ENCODE measurements around the gene NDRG2. TPM values are rescaled to one million over a fixed set of nuclear protein-coding genes. Genes with fewer than 3 reads are reported as not detected.

NDRG2 gene
- total RNA-seq, 1 donor from 2014 or later: 11.8 TPM

GRCh38 chr14:21029917-21030316 is 5.1 kb upstream of the NDRG2 start, which contains the start of gene TPPP2:
TPPP2 (plus strand) TSS chr14:21030217; CDS start chr14:21030582, 365 bp downstream.
- H3K4me1 ChIP-seq (ENCODE audit: insufficient read depth, low read length): peaks cover 2% of the 10 kb centered on the region
- H3K36me3 ChIP-seq (ENCODE audit: insufficient read depth, low read length): no peaks in the 10 kb centered on the region
- H4K20me1 ChIP-seq (ENCODE audit: insufficient read depth, low read length): no peaks in the 10 kb centered on the region
- TF ChIP-seq CTCF (IDR thresholded peaks at IDR 0.05; ENCODE audit: insufficient read depth, low read depth, low read length): no peak
- Mint-ChIP-seq H3K4me1 (ENCODE audit: low read depth, unreplicated experiment) (peaks cover 9% of the 10 kb centered on the region), H3K27ac (ENCODE audit: unreplicated experiment) (peak within 1 kb of the TSS; percentile 36), H3K36me3 (ENCODE audit: low read depth, unreplicated experiment) (no peaks in the 10 kb centered on the region), H3K4me3 (ENCODE audit: unreplicated experiment) (no peak within 1 kb of the TSS), H3K9me3 (ENCODE audit: unreplicated experiment) (peaks cover 6% of the 10 kb centered on the region), H3K27me3 (ENCODE audit: low read depth, unreplicated experiment) (peaks cover 45% of the 10 kb centered on the region)
- H3K9me3 ChIP-seq (ENCODE audit: insufficient read depth, low read depth, low read length): no peaks in the 10 kb centered on the region
- H3K27ac ChIP-seq (ENCODE audit: low read depth, low read length): no peak within 1 kb of the TSS
- no peak within 1 kb of the TSS for H3K9ac ChIP-seq (ENCODE audit: low read length)
- H2AFZ ChIP-seq (ENCODE audit: low read depth, low read length): no peak within 1 kb of the TSS
- no peaks in the 10 kb centered on the region for H3K79me2 ChIP-seq (ENCODE audit: insufficient read depth, low read length)
- peaks cover 13% of the 10 kb centered on the region for H3K27me3 ChIP-seq (ENCODE audit: insufficient read depth, low read length)
- DNase-seq (ENCODE audit: low read depth): no peak
- no peak within 1 kb of the TSS for H3K4me2 ChIP-seq (ENCODE audit: low read length)
- FAIRE-seq: no peak
- H3K4me3 ChIP-seq (ENCODE audit: insufficient read depth, low read depth, low read length): no peak within 1 kb of the TSS

- H3K27ac Mint-ChIP-seq (ENCODE audit: unreplicated experiment): no peak overlapping the region
- H3K4me3 Mint-ChIP-seq (ENCODE audit: unreplicated experiment): no peak overlapping the region
- H3K36me3 Mint-ChIP-seq (ENCODE audit: low read depth, unreplicated experiment): peaks cover 3% of the 10 kb centered on the region
- peaks cover 43% of the 10 kb centered on the region for H3K27me3 Mint-ChIP-seq (ENCODE audit: low read depth, unreplicated experiment)
- Histone ChIP-seq H2AFZ (ENCODE audit: low read depth, low read length) (no peak overlapping the region), H3K27ac (ENCODE audit: low read depth, low read length) (no peak overlapping the region), H3K9ac (ENCODE audit: low read length) (no peak overlapping the region), H3K36me3 (ENCODE audit: insufficient read depth, low read length) (no peaks in the 10 kb centered on the region), H3K4me2 (ENCODE audit: low read length) (no peak overlapping the region), H3K4me3 (ENCODE audit: insufficient read depth, low read depth, low read length) (no peak overlapping the region), H3K79me2 (ENCODE audit: insufficient read depth, low read length) (no peaks in the 10 kb centered on the region), H3K4me1 (ENCODE audit: insufficient read depth, low read length) (peaks cover 7% of the 10 kb centered on the region), H3K9me3 (ENCODE audit: insufficient read depth, low read depth, low read length) (no peaks in the 10 kb centered on the region), H3K27me3 (ENCODE audit: insufficient read depth, low read length) (peaks cover 20% of the 10 kb centered on the region), H4K20me1 (ENCODE audit: insufficient read depth, low read length) (no peaks in the 10 kb centered on the region)
- H3K9me3 Mint-ChIP-seq (ENCODE audit: unreplicated experiment): peaks cover 6% of the 10 kb centered on the region
- peaks cover 13% of the 10 kb centered on the region for H3K4me1 Mint-ChIP-seq (ENCODE audit: low read depth, unreplicated experiment)
- TF ChIP-seq EZH2 (IDR thresholded peaks at IDR 0.05; ENCODE audit: insufficient read depth, low read length) (no peak), CTCF (IDR thresholded peaks at IDR 0.05; ENCODE audit: insufficient read depth, low read depth, low read length) (no peak)
- no peak for FAIRE-seq
- DNase-seq (ENCODE audit: low read depth): no peak
These were observed 2.1 kb upstream of the NDRG2 start for GRCh38 chr14:21026988-21027315.

- no peak for TF ChIP-seq EZH2 (IDR thresholded peaks at IDR 0.05; ENCODE audit: insufficient read depth, low read length)
- TF ChIP-seq CTCF (IDR thresholded peaks at IDR 0.05; ENCODE audit: insufficient read depth, low read depth, low read length): no peak
- H3K27me3 Mint-ChIP-seq (ENCODE audit: low read depth, unreplicated experiment): peaks cover 42% of the 10 kb centered on the region
- H3K9me3 Mint-ChIP-seq (ENCODE audit: unreplicated experiment): peaks cover 5% of the 10 kb centered on the region
- Histone ChIP-seq H3K4me3 (ENCODE audit: insufficient read depth, low read depth, low read length) (no peak overlapping the region), H2AFZ (ENCODE audit: low read depth, low read length) (no peak overlapping the region), H3K27me3 (ENCODE audit: insufficient read depth, low read length) (peaks cover 23% of the 10 kb centered on the region), H3K36me3 (ENCODE audit: insufficient read depth, low read length) (no peaks in the 10 kb centered on the region), H3K4me1 (ENCODE audit: insufficient read depth, low read length) (peaks cover 7% of the 10 kb centered on the region), H3K9ac (ENCODE audit: low read length) (no peak overlapping the region), H3K4me2 (ENCODE audit: low read length) (no peak overlapping the region), H3K27ac (ENCODE audit: low read depth, low read length) (no peak overlapping the region), H3K79me2 (ENCODE audit: insufficient read depth, low read length) (no peaks in the 10 kb centered on the region), H4K20me1 (ENCODE audit: insufficient read depth, low read length) (no peaks in the 10 kb centered on the region), H3K9me3 (ENCODE audit: insufficient read depth, low read depth, low read length) (no peaks in the 10 kb centered on the region)
- H3K4me3 Mint-ChIP-seq (ENCODE audit: unreplicated experiment): peak overlapping the region; percentile 59
- H3K4me1 Mint-ChIP-seq (ENCODE audit: low read depth, unreplicated experiment): peaks cover 13% of the 10 kb centered on the region
- DNase-seq (ENCODE audit: low read depth) (no peak), FAIRE-seq (no peak)
- H3K27ac Mint-ChIP-seq (ENCODE audit: unreplicated experiment): no peak overlapping the region
- H3K36me3 Mint-ChIP-seq (ENCODE audit: low read depth, unreplicated experiment): peaks cover 4% of the 10 kb centered on the region
These were observed 1.6 kb upstream of the NDRG2 start for GRCh38 chr14:21026274-21026987.
